Aorta (tissue), 5 donors: ENCODE measurements around the gene IFT25. TPM values are rescaled to one million over a fixed set of nuclear protein-coding genes. Genes with fewer than 3 reads are reported as not detected.
A peak's percentile ranks its signal among the peaks of the same experiment; 100 is the strongest.

Experiments used
- ATAC-seq: fragments of 200-7000 bp; cut with Tn5 transposase; one replicate; pipeline ENCODE4 v1.9.1; 2022; ENCODE audit warnings: moderate library complexity; ENCODE audit not compliant: low FRiP score
- DNase-seq, 2 donors: peaks; one replicate each; pipeline ENCODE4 v3.0.0-alpha.2; 2020
- H3K27ac ChIP-seq, 2 donors: one replicate each; pipeline ENCODE4 v1.5.1; 2013; ENCODE audit warnings: low read length in 2 of 2, mild to moderate bottlenecking in 2 of 2, moderate library complexity in 2 of 2, control low read depth in 1 of 2, inconsistent platforms in 1 of 2, low read depth in 1 of 2
- H3K27me3 ChIP-seq, 2 donors: one replicate each; pipeline ENCODE4 v1.6.1; 2013; ENCODE audit warnings: control low read depth in 1 of 2, low read length in 1 of 2, mild to moderate bottlenecking in 1 of 2, moderate library complexity in 1 of 2; ENCODE audit not compliant: insufficient read depth in 2 of 2, control insufficient read depth in 1 of 2
- H3K36me3 ChIP-seq, 2 donors: one replicate each; pipeline ENCODE4 v1.6.1; 2013; ENCODE audit warnings: control low read depth in 1 of 2, low read length in 1 of 2, mild to moderate bottlenecking in 1 of 2; ENCODE audit not compliant: insufficient read depth in 2 of 2, control insufficient read depth in 1 of 2
- H3K4me1 ChIP-seq, 2 donors: one replicate each; pipeline ENCODE4 v1.6.1; 2013; ENCODE audit warnings: low read length in 2 of 2, control low read depth in 1 of 2, mild to moderate bottlenecking in 1 of 2, moderate library complexity in 1 of 2; ENCODE audit not compliant: insufficient read depth in 2 of 2, control insufficient read depth in 1 of 2
- H3K4me3 ChIP-seq, 2 donors: one replicate each; pipeline ENCODE4 v1.5.1; 2013; ENCODE audit warnings: low read length in 2 of 2, control low read depth in 1 of 2, mild to moderate bottlenecking in 1 of 2
- H3K9me3 ChIP-seq: one replicate; pipeline ENCODE4 v1.6.1; 2013; ENCODE audit warnings: mild to moderate bottlenecking, low read length; ENCODE audit not compliant: control insufficient read depth
- WGBS, 2 donors: extraction: QIAGEN DNeasy Blood & Tissue Kit; methylation state at CpG; one replicate each; pipeline ENCODE4 v1.1.7; 2013; 5-methylcytosine and 5-hydroxymethylcytosine counted together
- intact Hi-C, 2 donors: fragments of 100-400 bp; cut with DNase I; formaldehyde crosslinking; loops; one replicate each; pipeline versions ENCODE4 v1.14.2 to v1.15.0; 2022
- polyA plus RNA-seq, 2 donors: library from polyadenylated mRNA; stranded (reverse); fragments of 200-250 nt; gene quantifications; one replicate each; pipeline ENCODE4 v1.2.3, GENCODE V29; 2013
- total RNA-seq, 2 donors: library from RNA; stranded (reverse); fragmentation: NEBNext Ultra II Directional; extraction: Animal tissue kit (Norgen Biotek cat#: 25700); gene quantifications; one replicate each; pipeline ENCODE4 v1.2.1, GENCODE V29; 2021
- donor health status: healthy with polysubstance abuse.
- donor health status: Bipolar disorder and iron deficiency.
- donor health status: DM: no; HTN: no; CAD: no.
- donor health status: DM: no; HTN: no; CAD: no.
- donor health status: DM: yes; HTN: yes; CAD: no.

IFT25 gene
- total and polyA plus RNA-seq, 4 donors: 14.8 to 39.5 (median 27.1) TPM

- no peaks in the 10 kb centered on the region for H3K27me3 ChIP-seq
- H3K4me1 ChIP-seq: no peaks in the 10 kb centered on the region
- H3K4me3 ChIP-seq: no peak overlapping the region
- intact Hi-C loops: no loop called here
- H3K9me3 ChIP-seq: no peaks in the 10 kb centered on the region
- H3K27ac ChIP-seq: no peak overlapping the region
- ATAC-seq (no peak), DNase-seq (no peak)
- 86 to 90% methylated on average over 4 of the region's 4 CpGs for WGBS, 2 donors
- peaks cover 11 to 15% of the 10 kb centered on the region in 2 donors for H3K36me3 ChIP-seq
Observed at GRCh38 chr1:53963460-53963859, 18.0 kb upstream of the IFT25 start.

DNA sequence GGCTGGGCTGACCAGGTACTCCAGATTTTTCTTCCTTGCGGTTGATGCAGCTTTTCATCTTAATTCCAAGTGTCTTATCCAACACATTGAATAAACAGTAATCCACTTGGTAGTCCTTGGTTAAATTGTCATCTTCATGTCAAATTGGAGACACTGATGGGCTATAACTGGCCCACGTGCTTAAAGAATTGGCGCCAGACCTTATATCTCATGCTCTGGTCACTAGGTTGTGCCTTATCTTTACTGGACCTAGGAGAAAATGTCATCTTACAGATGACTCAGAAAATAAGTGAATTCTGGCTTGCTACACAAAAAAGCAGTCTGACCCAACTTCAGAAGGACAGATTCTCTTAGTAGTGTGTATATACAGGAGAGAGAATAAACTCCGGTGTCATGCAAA lies 16.9 kb upstream of the IFT25 start:
- ATAC-seq (no peak), DNase-seq (no peak)
- WGBS, 2 donors: 88 to 94% methylated on average over 4 of the region's 4 CpGs
- intact Hi-C loops: no loop called here
- no peaks in the 10 kb centered on the region for H3K27me3 ChIP-seq
- H3K4me3 ChIP-seq: no peak overlapping the region
- peaks cover 12 to 14% of the 10 kb centered on the region in 2 donors for H3K36me3 ChIP-seq
- no peaks in the 10 kb centered on the region for H3K4me1 ChIP-seq
- no peak overlapping the region for H3K27ac ChIP-seq
- no peaks in the 10 kb centered on the region for H3K9me3 ChIP-seq

- H3K4me3 ChIP-seq: no peak overlapping the region
- no peak overlapping the region for H3K27ac ChIP-seq
- DNase-seq: no peak
- peaks cover 11 to 14% of the 10 kb centered on the region in 2 donors for H3K36me3 ChIP-seq
- intact Hi-C loops: no loop called here
- no peaks in the 10 kb centered on the region for H3K27me3 ChIP-seq
- no peak for ATAC-seq
- no peaks in the 10 kb centered on the region for H3K9me3 ChIP-seq
- H3K4me1 ChIP-seq: peaks cover 0 to 5% of the 10 kb centered on the region in 2 donors
Observed at GRCh38 chr1:53959664-53960250, 14.3 kb upstream of the IFT25 start.

- ATAC-seq: no peak
- H3K9me3 ChIP-seq: no peaks in the 10 kb centered on the region
- peaks cover 6 to 11% of the 10 kb centered on the region in 2 donors for H3K36me3 ChIP-seq
- DNase-seq: no peak
- H3K27me3 ChIP-seq: no peaks in the 10 kb centered on the region
- H3K4me3 ChIP-seq: no peak overlapping the region
- WGBS, 2 donors: 36 to 41% methylated on average over 3 of the region's 3 CpGs
- peak overlapping the region in 1 of 2 donors; percentile 40 for H3K27ac ChIP-seq
- intact Hi-C loops: no loop called here
- H3K4me1 ChIP-seq: peaks cover 0 to 5% of the 10 kb centered on the region in 2 donors
Observed at GRCh38 chr1:53957194-53957818, 11.8 kb upstream of the IFT25 start.

GRCh38 chr1:53956308-53957168 lies 11.0 kb upstream of the IFT25 start:
- Histone ChIP-seq H3K36me3 (peaks cover 5 to 10% of the 10 kb centered on the region in 2 donors), H3K9me3 (no peaks in the 10 kb centered on the region), H3K27me3 (no peaks in the 10 kb centered on the region), H3K4me3 (no peak overlapping the region), H3K27ac (no peak overlapping the region), H3K4me1 (peaks cover 0 to 5% of the 10 kb centered on the region in 2 donors)
- intact Hi-C loops: no loop called here
- DNase-seq (no peak), ATAC-seq (no peak)
- 68 to 72% methylated on average over 3 of the region's 3 CpGs for WGBS, 2 donors

DNA sequence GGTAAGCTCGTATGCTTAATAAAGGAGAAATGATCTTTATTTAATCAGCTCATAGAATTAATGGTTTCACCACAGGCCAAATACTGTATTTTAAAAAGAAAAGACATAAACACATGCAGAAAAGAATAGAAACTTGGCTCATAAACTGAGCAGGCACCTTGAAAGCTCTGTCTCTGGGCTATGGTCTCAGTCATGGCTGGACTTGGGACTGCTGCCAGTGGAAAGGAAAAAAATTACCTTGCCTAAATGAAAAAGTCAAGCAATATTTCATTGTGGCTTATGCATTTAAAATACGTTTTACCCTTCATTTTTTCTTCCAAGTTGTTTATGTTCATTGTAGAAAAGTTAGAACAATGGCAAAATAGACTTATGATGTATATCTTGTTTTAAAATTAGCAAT lies 8.6 kb upstream of the IFT25 start:
- H3K4me1 ChIP-seq: peaks cover 0 to 5% of the 10 kb centered on the region in 2 donors
- WGBS, 2 donors: 47 to 53% methylated on average over 2 of the region's 2 CpGs
- intact Hi-C loops: no loop called here
- peaks cover 5 to 9% of the 10 kb centered on the region in 2 donors for H3K36me3 ChIP-seq
- H3K4me3 ChIP-seq: no peak overlapping the region
- DNase-seq (no peak), ATAC-seq (no peak)
- H3K27me3 ChIP-seq: no peaks in the 10 kb centered on the region
- H3K9me3 ChIP-seq: no peaks in the 10 kb centered on the region
- H3K27ac ChIP-seq: no peak overlapping the region

GRCh38 chr1:53951697-53952096 lies 6.2 kb upstream of the IFT25 start:
- ATAC-seq (no peak), DNase-seq (no peak)
- Histone ChIP-seq H3K27me3 (no peaks in the 10 kb centered on the region), H3K9me3 (no peaks in the 10 kb centered on the region), H3K36me3 (peaks cover 0 to 7% of the 10 kb centered on the region in 2 donors), H3K27ac (no peak overlapping the region), H3K4me1 (no peaks in the 10 kb centered on the region), H3K4me3 (no peak overlapping the region)
- WGBS, 2 donors: 87 to 89% methylated on average over 5 of the region's 5 CpGs
- intact Hi-C loops: no loop called here

DNA sequence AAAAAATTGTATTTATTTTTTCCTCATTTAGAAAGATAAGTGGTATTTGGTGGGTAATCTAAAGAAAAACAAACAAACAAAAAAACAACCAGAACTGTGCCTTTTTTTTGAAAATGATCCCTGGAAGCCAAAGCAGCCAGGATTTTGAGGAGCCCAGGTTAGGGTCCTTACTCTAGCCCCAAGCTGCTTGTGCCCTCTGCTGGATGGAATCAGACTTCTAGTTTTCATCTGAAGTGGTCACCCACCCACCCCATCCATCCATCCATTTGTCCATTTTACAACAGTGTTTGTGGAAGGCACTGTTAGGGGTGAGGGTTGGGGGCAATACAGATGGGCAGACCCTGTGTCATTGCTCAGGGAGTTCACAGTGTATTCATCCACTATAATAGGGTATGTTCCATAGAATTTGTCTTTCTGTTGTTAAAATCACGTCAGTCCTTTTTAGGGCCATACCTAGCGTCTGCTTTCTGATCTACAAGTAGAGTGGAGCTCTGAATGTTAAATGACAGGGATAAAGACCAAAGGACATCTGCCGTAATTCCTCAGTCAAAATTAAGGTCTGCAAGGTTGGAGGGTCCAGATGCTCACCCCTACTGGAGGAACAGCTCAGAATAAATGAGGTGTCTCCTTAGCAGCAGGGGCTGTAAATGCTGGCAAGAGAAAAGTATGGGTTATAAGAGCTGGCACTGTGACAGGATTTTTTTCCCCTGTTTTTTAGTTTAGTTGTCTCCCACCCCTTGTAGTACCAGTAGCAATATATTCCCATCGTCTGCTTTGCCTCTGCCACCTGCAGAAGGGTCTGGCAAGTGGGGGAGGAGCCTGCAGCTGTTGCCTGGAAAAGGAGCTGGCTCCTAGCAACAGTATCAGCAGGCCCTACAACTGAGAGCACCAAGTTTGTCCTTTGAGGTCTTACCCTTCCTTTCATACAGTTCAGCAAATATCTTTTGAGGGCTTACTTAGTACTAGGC lies 3.8 kb upstream of the IFT25 start:
- intact Hi-C loops: loop anchor here (2.0 to 5.0 kb wide), 4 partner anchors 57 to 103 kb away; partner anchors contain the start of genes DIO1 (in 1 of the 2), TCEANC2 (in 1 of the 2), TMEM59 (in 1 of the 2) and YIPF1 (in 1 of the 2)
- ATAC-seq (no peak), DNase-seq (no peak)
- no peaks in the 10 kb centered on the region for H3K9me3 ChIP-seq
- H3K27ac ChIP-seq: no peak overlapping the region
- H3K4me1 ChIP-seq: no peaks in the 10 kb centered on the region
- no peak overlapping the region for H3K4me3 ChIP-seq
- no peaks in the 10 kb centered on the region for H3K27me3 ChIP-seq
- 58 to 61% methylated on average over 4 of the region's 4 CpGs for WGBS, 2 donors
- peaks cover 0 to 6% of the 10 kb centered on the region in 2 donors for H3K36me3 ChIP-seq
